GM19395 (cell line): Measurements from ENCODE around the gene SEMA4A.
"Not testable (repeated sequence)": the region's sequence is repeated elsewhere in the genome, so short reads cannot be mapped to it uniquely, and the experiment has no call there.

ENCODE experiments used
- ATAC-seq: cut with Tn5 transposase; IDR thresholded peaks from one replicate; pipeline ENCODE4 v1.9.1; 2021; ENCODE audit warnings: mild to moderate bottlenecking, moderate library complexity; ENCODE audit not compliant: unreplicated experiment

Gene SEMA4A

GRCh38 chr1:156155756-156156510 lies 2.5 kb downstream of the SEMA4A start:
- no peak for ATAC-seq

GRCh38 chr1:156157506-156157905 lies 4.1 kb downstream of the SEMA4A start:
- no peak for ATAC-seq

GRCh38 chr1:156157966-156158365 lies 4.6 kb downstream of the SEMA4A start:
- no peak for ATAC-seq

GRCh38 chr1:156160000-156160742 lies 6.8 kb downstream of the SEMA4A start:
- no peak for ATAC-seq

GRCh38 chr1:156160743-156161171 lies 7.4 kb downstream of the SEMA4A start:
- ATAC-seq, result no peak

- no peak for ATAC-seq
Observed at GRCh38 chr1:156162430-156163037, 9.1 kb downstream of the SEMA4A start.

GRCh38 chr1:156163712-156164111 lies 10.3 kb downstream of the SEMA4A start:
- ATAC-seq, result no peak

- ATAC-seq, result no peak
Observed at GRCh38 chr1:156164125-156164831, 10.9 kb downstream of the SEMA4A start.

GRCh38 chr1:156165083-156165482 lies 11.7 kb downstream of the SEMA4A start:
- no peak for ATAC-seq

- ATAC-seq, result no peak
Observed at GRCh38 chr1:156167536-156167935, 14.2 kb downstream of the SEMA4A start.

GRCh38 chr1:156172696-156173470 lies 19.5 kb downstream of the SEMA4A start:
- ATAC-seq, result no peak

GRCh38 chr1:156176610-156177210 lies 23.3 kb downstream of the SEMA4A start:
- ATAC-seq, result no peak

- ATAC-seq, result no peak
Observed at GRCh38 chr1:156177919-156178654, 24.7 kb downstream of the SEMA4A start.

- ATAC-seq, result no peak
Observed at GRCh38 chr1:156180471-156180870, 27.1 kb downstream of the SEMA4A start.

- not testable (repeated sequence) for ATAC-seq
Observed at GRCh38 chr1:156181391-156181924, 28.1 kb downstream of the SEMA4A start.

GRCh38 chr1:156182010-156182779 lies 28.8 kb downstream of the SEMA4A start:
- ATAC-seq, result not testable (repeated sequence)

GRCh38 chr1:156186347-156187177 lies 33.2 kb downstream of the SEMA4A start:
- not testable (repeated sequence) for ATAC-seq
